Lower leg skin (tissue), 4 donors: ENCODE data around the gene PIP4K2A. TPM values are rescaled to one million over a fixed set of nuclear protein-coding genes. Genes with fewer than 3 reads are reported as not detected.

Experiments
- DNase-seq, 2 donors: peaks; one replicate each; pipeline ENCODE4 v3.0.0-alpha.2; 2019; ENCODE audit warnings: low spot score in 2 of 2
- H3K4me3 ChIP-seq: fragments of 200-600 bp; sonication (generic); 2 replicates; pipeline ENCODE4 v1.5.1; 2017; ENCODE audit warnings: mild to moderate bottlenecking, low read depth; ENCODE audit not compliant: poor library complexity, severe bottlenecking
- CTCF ChIP-seq, 3 donors: fragments of 450-650 bp; IDR thresholded peaks; one replicate each; pipeline ENCODE4 v1.5.1; 2016; ENCODE audit warnings: antibody characterized with exemption in 3 of 3, mild to moderate bottlenecking in 3 of 3, moderate library complexity in 2 of 3
- POLR2A ChIP-seq, 2 donors: fragments of 450-650 bp; IDR thresholded peaks; one replicate each; pipeline ENCODE4 v1.6.1; 2016 to 2017; ENCODE audit warnings: antibody characterized with exemption in 2 of 2, mild to moderate bottlenecking in 1 of 2, moderate library complexity in 1 of 2
- WGBS, 2 donors: methylation state at CpG; one replicate each; pipeline ENCODE4 v1.1.5; 2018; 5-methylcytosine and 5-hydroxymethylcytosine counted together
- intact Hi-C: fragments of 100-400 bp; cut with DNase I; formaldehyde crosslinking; loops from one replicate; pipeline ENCODE4 v1.15.0; 2023; ENCODE audit warnings: low total_unique reads
- total RNA-seq, 4 donors: library from RNA; depleted of rRNA; stranded (reverse); fragments of >200 nt; gene quantifications; one replicate each; pipeline ENCODE4 v1.1.0, GENCODE V29; 2016

PIP4K2A gene
- total RNA-seq, 4 donors from 2014 or later = 2.3 to 12.4 (median 6.6) TPM

GRCh38 chr10:22676435-22676834 lies 37.9 kb downstream of the PIP4K2A start:
- TF ChIP-seq POLR2A (IDR thresholded peaks at IDR 0.05) (no peak), CTCF (IDR thresholded peaks at IDR 0.05) (no peak)
- intact Hi-C loops = no loop called here
- DNase-seq = no peak

GRCh38 chr10:22674573-22674930 lies 39.8 kb downstream of the PIP4K2A start:
- H3K4me3 ChIP-seq = no peak overlapping the region
- intact Hi-C loops = no loop called here
- 65 to 75% methylated on average over 3 of the region's 3 CpGs for WGBS, 2 donors
- no peak for DNase-seq
- no peak for TF ChIP-seq POLR2A (IDR thresholded peaks at IDR 0.05)

More at GRCh38 chr10:22676435-22676834, 37.9 kb downstream of the PIP4K2A start:
- no peak overlapping the region for H3K4me3 ChIP-seq
- WGBS, 2 donors = 93 to 100% methylated on average over 1 of the region's 1 CpG

GRCh38 chr10:22673785-22674572 lies 40.4 kb downstream of the PIP4K2A start:
- WGBS, 2 donors = 66 to 77% methylated on average over 2 of the region's 2 CpGs
- intact Hi-C loops = no loop called here

GRCh38 chr10:22673091-22673392 lies 41.3 kb downstream of the PIP4K2A start:
- 88 to 100% methylated on average over 1 of the region's 1 CpG for WGBS, 2 donors
- intact Hi-C loops = no loop called here
- no peak overlapping the region for H3K4me3 ChIP-seq
- DNase-seq = no peak
- TF ChIP-seq CTCF (IDR thresholded peaks at IDR 0.05) (no peak), POLR2A (IDR thresholded peaks at IDR 0.05) (no peak)

More at GRCh38 chr10:22673785-22674572, 40.4 kb downstream of the PIP4K2A start:
- no peak overlapping the region for H3K4me3 ChIP-seq
- DNase-seq = no peak
- no peak for TF ChIP-seq POLR2A (IDR thresholded peaks at IDR 0.05)

GRCh38 chr10:22672319-22673090 lies 41.9 kb downstream of the PIP4K2A start:
- no peak overlapping the region for H3K4me3 ChIP-seq
- no peak for DNase-seq
- 60 to 63% methylated on average over 7 of the region's 7 CpGs for WGBS, 2 donors
- intact Hi-C loops = no loop called here
- TF ChIP-seq CTCF (IDR thresholded peaks at IDR 0.05) (no peak), POLR2A (IDR thresholded peaks at IDR 0.05) (no peak)

GRCh38 chr10:22670788-22671187 lies 43.6 kb downstream of the PIP4K2A start:
- WGBS, 2 donors = 55 to 65% methylated on average over 5 of the region's 5 CpGs
- TF ChIP-seq CTCF (IDR thresholded peaks at IDR 0.05) (no peak), POLR2A (IDR thresholded peaks at IDR 0.05) (no peak)
- no peak overlapping the region for H3K4me3 ChIP-seq
- no peak for DNase-seq
- intact Hi-C loops = no loop called here
